H1 (cell line): ENCODE measurements around the gene FEM1C. TPM values are rescaled to one million over a fixed set of nuclear protein-coding genes. Genes with fewer than 3 reads are reported as not detected.

ENCODE experiments used
- CTCF ChIA-PET: fragments of 300-600 bp; sonication (Branson Sonifier 250); formaldehyde crosslinking; loops from one replicate; lab custom pipeline; 2021; ENCODE audit not compliant: partially characterized antibody; lab: Charles Lee
- POLR2A ChIA-PET: fragments of 300-600 bp; sonication (Branson Sonifier 250); formaldehyde crosslinking; loops from one replicate; lab custom pipeline; 2021; ENCODE audit warnings: inconsistent platforms; ENCODE audit not compliant: partially characterized antibody; lab: Charles Lee
- DNase-seq, 2 experiments: peaks; one replicate each; pipeline versions ENCODE4 v3.0.0 to v3.0.0-alpha.2; 2010 to 2022; ENCODE audit warnings: low spot score in 2 of 2, low read depth in 1 of 2, mixed read lengths in 1 of 2
- FAIRE-seq: peaks from 2 replicates; lab custom pipeline; 2011; peaks lifted over from hg19 to GRCh38; lab: Jason Lieb, UNC
- H2AFZ ChIP-seq: 2 replicates; pipeline ENCODE4 v1.8.1; 2012; ENCODE audit warnings: low read length, inconsistent platforms
- H2AK5ac ChIP-seq: 2 replicates; pipeline ENCODE4 v1.6.1; 2013; ENCODE audit warnings: low read depth, low read length
- H2BK120ac ChIP-seq: replicated peaks from 2 replicates; pipeline ENCODE3; 2013; ENCODE audit warnings: low read depth, low read length, inconsistent platforms
- H2BK12ac ChIP-seq: 2 replicates; pipeline ENCODE4 v1.6.1; 2013; ENCODE audit warnings: low read depth, low read length
- H2BK15ac ChIP-seq: 2 replicates; pipeline ENCODE4 v1.6.1; 2013; ENCODE audit warnings: low read length
- H2BK20ac ChIP-seq: 2 replicates; pipeline ENCODE4 v1.6.1; 2013; ENCODE audit warnings: low read length
- H2BK5ac ChIP-seq: 2 replicates; pipeline ENCODE4 v1.6.1; 2013; ENCODE audit warnings: low read depth, low read length
- H3K14ac ChIP-seq: 2 replicates; pipeline ENCODE4 v1.6.1; 2013; ENCODE audit warnings: inconsistent platforms; ENCODE audit not compliant: insufficient read length
- H3K18ac ChIP-seq: 2 replicates; pipeline ENCODE4 v1.6.1; 2013; ENCODE audit warnings: low read length; ENCODE audit errors: extremely low read depth
- H3K23ac ChIP-seq: 2 replicates; pipeline ENCODE4 v1.6.1; 2013; ENCODE audit warnings: inconsistent platforms; ENCODE audit not compliant: insufficient read length
- H3K23me2 ChIP-seq: 2 replicates; pipeline ENCODE4 v1.6.1; 2013; ENCODE audit warnings: low read depth, low read length
- H3K27ac ChIP-seq: 2 replicates; pipeline ENCODE4 v1.6.1; 2011; ENCODE audit warnings: low read depth, low read length, inconsistent platforms
- H3K27me3 ChIP-seq, 4 experiments: replicated peaks in 1 of 4; 1 replicate in 1 of 4; 2 replicates in 3 of 4; pipeline versions ENCODE4 v1.6.1 to v1.8.1; 2011 to 2013; ENCODE audit warnings: low read length in 3 of 4, mild to moderate bottlenecking in 3 of 4, inconsistent platforms in 2 of 4, mixed read lengths in 2 of 4, moderate library complexity in 1 of 4; ENCODE audit not compliant: control insufficient read depth in 3 of 4, insufficient read depth in 3 of 4; ENCODE audit errors: extremely low read depth in 1 of 4
- H3K36me3 ChIP-seq, 4 experiments: 2 replicates each; pipeline versions ENCODE4 v1.6.1 to v1.8.1; 2011 to 2013; ENCODE audit warnings: mild to moderate bottlenecking in 4 of 4, low read length in 3 of 4, moderate library complexity in 2 of 4, control low read depth in 1 of 4, inconsistent platforms in 1 of 4; ENCODE audit not compliant: insufficient read depth in 4 of 4, control insufficient read depth in 2 of 4
- H3K4ac ChIP-seq: replicated peaks from 2 replicates; pipeline ENCODE3; 2013; ENCODE audit warnings: low read length, low read depth, mixed read lengths, inconsistent platforms; ENCODE audit not compliant: insufficient read length
- H3K4me1 ChIP-seq, 4 experiments: replicated peaks in 1 of 4; 1 replicate in 1 of 4; 2 replicates in 3 of 4; pipeline versions ENCODE4 v1.6.1 to v1.8.1; 2011 to 2013; ENCODE audit warnings: low read length in 3 of 4, inconsistent platforms in 2 of 4, mixed read lengths in 1 of 4; ENCODE audit not compliant: insufficient read depth in 4 of 4, control insufficient read depth in 3 of 4
- H3K4me2 ChIP-seq, 2 experiments: 2 replicates each; pipeline versions ENCODE4 v1.6.1 to v1.8.1; 2011 to 2013; ENCODE audit warnings: low read depth in 2 of 2, low read length in 2 of 2, control low read depth in 1 of 2, inconsistent platforms in 1 of 2, mild to moderate bottlenecking in 1 of 2; ENCODE audit not compliant: insufficient read depth in 1 of 2
- H3K4me3 ChIP-seq, 4 experiments: fragments of 200-600, 300-600 bp in 1 of 4; sonication (generic), shearing (Covaris generic), sonication (Bioruptor Twin) in 1 of 4; 2 replicates each; pipeline versions ENCODE4 v1.5.1 to v1.8.1; 2011 to 2016; ENCODE audit warnings: low read length in 4 of 4, low read depth in 3 of 4, control low read depth in 2 of 4, inconsistent platforms in 2 of 4, mild to moderate bottlenecking in 2 of 4, mixed read lengths in 1 of 4, moderate library complexity in 1 of 4; ENCODE audit not compliant: insufficient read depth in 2 of 4; ENCODE audit errors: extremely low read depth in 1 of 4
- H3K56ac ChIP-seq: replicated peaks from 2 replicates; pipeline ENCODE3; 2013; ENCODE audit warnings: low read depth, mild to moderate bottlenecking, mixed read lengths, low read length, inconsistent platforms; ENCODE audit not compliant: insufficient read length
- H3K79me1 ChIP-seq: 2 replicates; pipeline ENCODE4 v1.6.1; 2013; ENCODE audit warnings: low read depth, low read length, control low read depth
- H3K79me2 ChIP-seq, 2 experiments: 2 replicates each; pipeline versions ENCODE4 v1.6.1 to v1.8.1; 2012 to 2013; ENCODE audit warnings: low read length in 2 of 2, mild to moderate bottlenecking in 2 of 2, inconsistent platforms in 1 of 2; ENCODE audit not compliant: insufficient read depth in 2 of 2, control insufficient read depth in 1 of 2
- H3K9ac ChIP-seq, 4 experiments: replicated peaks in 1 of 4; 1 replicate in 1 of 4; 2 replicates in 3 of 4; pipeline versions ENCODE4 v1.6.1 to v1.8.1; 2011 to 2013; ENCODE audit warnings: low read depth in 3 of 4, low read length in 3 of 4, control low read depth in 2 of 4, mild to moderate bottlenecking in 2 of 4, moderate library complexity in 2 of 4, inconsistent platforms in 1 of 4; ENCODE audit errors: extremely low read depth in 1 of 4
- H3K9me3 ChIP-seq, 2 experiments: 2 replicates each; pipeline versions ENCODE4 v1.6.1 to v1.8.1; 2012 to 2013; ENCODE audit warnings: mild to moderate bottlenecking in 2 of 2, moderate library complexity in 2 of 2, control low read depth in 1 of 2, inconsistent platforms in 1 of 2, low read depth in 1 of 2, low read length in 1 of 2, mixed read lengths in 1 of 2; ENCODE audit not compliant: insufficient read depth in 2 of 2
- H4K20me1 ChIP-seq, 2 experiments: replicated peaks in 1 of 2; 2 replicates each; pipeline versions ENCODE3 to v1.8.1; 2011 to 2013; ENCODE audit warnings: inconsistent platforms in 2 of 2, low read length in 2 of 2, mild to moderate bottlenecking in 1 of 2; ENCODE audit not compliant: insufficient read depth in 2 of 2, control insufficient read depth in 1 of 2
- H4K5ac ChIP-seq: 2 replicates; pipeline ENCODE4 v1.6.1; 2013; ENCODE audit warnings: low read length, low read depth, mixed read lengths, inconsistent platforms; ENCODE audit not compliant: insufficient read length
- H4K8ac ChIP-seq: 2 replicates; pipeline ENCODE4 v1.8.0; 2013; ENCODE audit warnings: mild to moderate bottlenecking, moderate library complexity, low read length, inconsistent platforms; ENCODE audit not compliant: insufficient read depth; ENCODE audit errors: extremely low read depth
- H4K91ac ChIP-seq: replicated peaks from 2 replicates; pipeline ENCODE3; 2013; ENCODE audit warnings: low read length, mixed read lengths, inconsistent platforms; ENCODE audit not compliant: insufficient read length
- CBX8 ChIP-seq: fragments of 300-800, 300-1000 bp; sonication (generic); IDR thresholded peaks from 2 replicates; pipeline ENCODE4 v1.7.1; 2016; ENCODE audit warnings: low read depth, low read length, borderline replicate concordance
- EGR1 ChIP-seq: IDR thresholded peaks from 2 replicates; pipeline ENCODE4 v1.6.1; 2011; ENCODE audit warnings: low read depth, low read length, borderline replicate concordance
- EP300 ChIP-seq, 2 experiments: IDR thresholded peaks; 1 replicate in 1 of 2; 2 replicates in 1 of 2; pipeline ENCODE4 v1.6.1; 2011 to 2012; ENCODE audit warnings: low read depth in 2 of 2, low read length in 2 of 2, mild to moderate bottlenecking in 2 of 2, borderline replicate concordance in 1 of 2, inconsistent platforms in 1 of 2, moderate library complexity in 1 of 2
- JUND ChIP-seq: IDR thresholded peaks from 2 replicates; pipeline ENCODE4 v1.6.1; 2011; ENCODE audit warnings: mild to moderate bottlenecking, improper control_type of control experiment, low read length
- KDM5A ChIP-seq: fragments of 200-600 bp; IDR thresholded peaks from 2 replicates; pipeline ENCODE4 v1.7.1; 2012; ENCODE audit warnings: mild to moderate bottlenecking, low read length, inconsistent platforms, mixed read lengths
- PHF8 ChIP-seq: fragments of 200-600 bp; sonication (generic); conservative IDR thresholded peaks from 2 replicates; pipeline ENCODE4 v1.7.1; 2012; ENCODE audit warnings: low read depth, mild to moderate bottlenecking, inconsistent platforms, low read length, moderate library complexity
- POLR2A ChIP-seq, 2 experiments: IDR thresholded peaks; 1 replicate in 1 of 2; 2 replicates in 1 of 2; pipeline ENCODE4 v1.6.1; 2011; ENCODE audit warnings: low read depth in 2 of 2, low read length in 2 of 2, mild to moderate bottlenecking in 2 of 2; ENCODE audit errors: control extremely low read depth in 1 of 2
- POLR2AphosphoS5 ChIP-seq: IDR thresholded peaks from 2 replicates; pipeline ENCODE4 v1.6.1; 2011; ENCODE audit warnings: low read depth, low read length
- RAD21 ChIP-seq, 2 experiments: IDR thresholded peaks in 1 of 2; conservative IDR thresholded peaks in 1 of 2; 2 replicates each; pipeline ENCODE4 v1.6.1; 2011; ENCODE audit warnings: low read depth in 2 of 2, low read length in 2 of 2, improper control_type of control experiment in 1 of 2, inconsistent platforms in 1 of 2, mild to moderate bottlenecking in 1 of 2, moderate library complexity in 1 of 2
- SAP30 ChIP-seq: fragments of 300-600 bp; sonication (generic); IDR thresholded peaks from 2 replicates; pipeline ENCODE4 v1.7.1; 2012; ENCODE audit warnings: low read length, moderate library complexity, mild to moderate bottlenecking, inconsistent platforms; ENCODE audit not compliant: insufficient read depth, insufficient replicate concordance
- SIRT6 ChIP-seq: IDR thresholded peaks from one replicate; pipeline ENCODE4 v1.7.1; 2012; ENCODE audit warnings: low read length, inconsistent platforms
- TAF1 ChIP-seq: IDR thresholded peaks from 2 replicates; pipeline ENCODE4 v1.6.1; 2011; ENCODE audit warnings: mild to moderate bottlenecking, low read depth, low read length
- WGBS, 2 experiments: shearing (Covaris generic) in 1 of 2; methylation state at CpG; one replicate each; pipeline versions ENCODE4 v1.1.6 to v1.1.7; 2013 to 2015; ENCODE audit warnings: low lambda C conversion rate in 2 of 2, mixed read lengths in 2 of 2, inconsistent platforms in 1 of 2, low coverage in 1 of 2, missing lambda C conversion rate in 1 of 2; ENCODE audit not compliant: insufficient replicate concordance in 2 of 2, insufficient coverage in 1 of 2, insufficient read length in 1 of 2; ENCODE audit errors: extremely low coverage in 1 of 2, missing lambda C conversion rate in 1 of 2; 5-methylcytosine and 5-hydroxymethylcytosine counted together
- polyA plus RNA-seq, 7 experiments: library from polyadenylated mRNA; depleted of rRNA in 3 of 7; stranded (reverse) in 5 of 7; unstranded in 2 of 7; fragments of >200 nt in 5 of 7; fragments of 200-250 nt in 2 of 7; gene quantifications; 1 replicate in 5 of 7; 2 replicates in 1 of 7; 4 replicates in 1 of 7; pipeline versions ENCODE4 v1.2.1 to v1.2.3, GENCODE V29; 2011 to 2013; ENCODE audit warnings: missing spikeins in 2 of 7, mixed read lengths in 2 of 7
- total RNA-seq: library from RNA; stranded (reverse); fragmentation: NEBNext Ultra II Directional; extraction: Animal tissue kit (Norgen Biotek cat#: 25700); gene quantifications from 2 replicates; pipeline ENCODE4 v1.2.1, GENCODE V29; 2021
- TF ChIP-seq, protein P1 (sequence below): IDR thresholded peaks from 2 replicates; pipeline ENCODE4 v1.6.1; 2012; ENCODE audit warnings: inconsistent platforms

FEM1C gene
- total and polyA plus RNA-seq, 2 of the 8 experiments (the other 6 are each of a cell fraction or from before 2014, with no cell fraction given), result 4.4 to 17.7 TPM

DNA sequence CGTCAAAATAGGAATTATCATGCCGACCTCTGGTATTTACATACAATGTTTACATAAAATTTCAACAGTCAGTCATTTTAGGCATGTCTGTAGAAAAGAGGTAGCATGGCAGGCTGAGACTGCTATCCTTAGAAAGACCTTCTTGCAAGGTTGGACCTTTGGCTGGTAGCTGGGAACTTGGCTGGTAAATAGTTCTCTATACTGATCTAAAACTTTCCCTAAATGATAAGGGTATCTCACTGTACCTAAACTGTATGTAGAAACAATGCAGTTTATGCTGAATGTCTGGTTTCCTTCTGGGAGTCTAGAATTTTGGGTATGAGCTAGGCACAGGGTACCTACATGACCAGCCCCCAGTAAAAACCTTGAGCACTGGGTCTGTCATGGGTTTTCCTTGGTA, 18.0 kb downstream of the FEM1C start:
- peaks cover 0 to 62% of the 10 kb centered on the region in 2 experiments; a peak in 3 of 4 replicates for H3K79me2 ChIP-seq
- no peak overlapping the region for H3K23ac ChIP-seq
- H2BK15ac ChIP-seq, result no peak overlapping the region
- H3K36me3 ChIP-seq, result peaks cover 2 to 30% (median 13%) of the 10 kb centered on the region in 4 experiments
- H4K8ac ChIP-seq, result no peak overlapping the region
- no peak overlapping the region for H3K14ac ChIP-seq
- no peak overlapping the region for H4K5ac ChIP-seq
- H3K27me3 ChIP-seq, result peaks cover 0 to 2% (median 0%) of the 10 kb centered on the region in 4 experiments; a peak in 1 of 7 replicates
- H2BK120ac ChIP-seq, result no peak overlapping the region
- H3K18ac ChIP-seq, result no peak overlapping the region
- H3K4me2 ChIP-seq, result no peak overlapping the region
- H4K20me1 ChIP-seq, result peaks cover 0 to 1% of the 10 kb centered on the region in 2 experiments
- H3K4ac ChIP-seq, result no peak overlapping the region
- H3K27ac ChIP-seq, result no peak overlapping the region
- H2BK12ac ChIP-seq, result no peak overlapping the region
- no peak overlapping the region for H3K4me3 ChIP-seq
- H2AFZ ChIP-seq, result no peak overlapping the region
- ChIA-PET POLR2A (interaction anchor here (1.2 kb wide), 2 partner anchors 14 to 17 kb away, joined by 4 to 5 read pairs; partner anchors contain the start of gene FEM1C), CTCF (interaction anchor here (1.0 to 1.6 kb wide), 4 partner anchors 90 to 186 kb away, joined by 3 to 4 read pairs (median 3); no protein-coding TSS in a partner anchor)
- no peaks in the 10 kb centered on the region for H3K79me1 ChIP-seq
- DNase-seq (no peak), FAIRE-seq (no peak)
- 94% methylated on average over 2 of the region's 2 CpGs; no CpG with 5 or more reads in 1 of the 2 experiments for WGBS, 2 experiments
- no peaks in the 10 kb centered on the region for H3K23me2 ChIP-seq
- H2BK5ac ChIP-seq, result no peak overlapping the region
- no peak overlapping the region for H2BK20ac ChIP-seq
- no peak overlapping the region for H3K56ac ChIP-seq
- no peak overlapping the region for H3K9ac ChIP-seq
- H3K4me1 ChIP-seq, result peaks cover 0 to 3% (median 1%) of the 10 kb centered on the region in 4 experiments; a peak in 2 of 7 replicates
- no peak overlapping the region for H4K91ac ChIP-seq
- no peaks in the 10 kb centered on the region for H3K9me3 ChIP-seq
- no peak overlapping the region for H2AK5ac ChIP-seq
- TF ChIP-seq EGR1 (no peak), POLR2A (IDR thresholded peaks at IDR 0.05; ENCODE audit: control extremely low read depth in 1 of 2, low read depth in 2 of 2, low read length in 2 of 2) (no peak), TAF1 (no peak), EP300 (IDR thresholded peaks at IDR 0.05; ENCODE audit: borderline replicate concordance in 1 of 2, low read depth in 2 of 2, low read length in 2 of 2) (no peak), SAP30 (no peak), KDM5A (no peak), JUND (no peak), SIRT6 (no peak), CBX8 (no peak), RAD21 (IDR thresholded peaks at IDR 0.05 in 1 of 2, conservative IDR thresholded peaks at IDR 0.05 in 1 of 2; ENCODE audit: low read depth in 2 of 2, low read length in 2 of 2) (no peak), PHF8 (no peak), POLR2AphosphoS5 (no peak)
- TF ChIP-seq, protein P1, sequence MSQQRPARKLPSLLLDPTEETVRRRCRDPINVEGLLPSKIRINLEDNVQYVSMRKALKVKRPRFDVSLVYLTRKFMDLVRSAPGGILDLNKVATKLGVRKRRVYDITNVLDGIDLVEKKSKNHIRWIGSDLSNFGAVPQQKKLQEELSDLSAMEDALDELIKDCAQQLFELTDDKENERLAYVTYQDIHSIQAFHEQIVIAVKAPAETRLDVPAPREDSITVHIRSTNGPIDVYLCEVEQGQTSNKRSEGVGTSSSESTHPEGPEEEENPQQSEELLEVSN, result no peak
